Measurements from ENCODE around the gene KLK7. TPM values are rescaled to one million over a fixed set of nuclear protein-coding genes. Genes with fewer than 3 reads are reported as not detected.
A peak's percentile ranks its signal among the peaks of the same experiment; 100 is the strongest.

KLK7 gene
- total RNA-seq, 1 experiment from 2014 or later = 0.66 TPM

GRCh38 chr19:51000981-51001380 is 17.3 kb upstream of the KLK7 start (continued):
- TF ChIP-seq SOX15 (CRISPR knock-in tag; IDR thresholded peaks at IDR 0.05) = no peak
- 0 out of 2 replicates have a peak, but pooled peaks have one; percentile 24 for TF ChIP-seq SP1 (CRISPR knock-in tag; conservative IDR thresholded peaks at IDR 0.05)
- no peak for TF ChIP-seq GTF2I (CRISPR knock-in tag; conservative IDR thresholded peaks at IDR 0.05)
- TF ChIP-seq TEAD4 (CRISPR knock-in tag; IDR thresholded peaks at IDR 0.05) = 0 out of 2 replicates have a peak, but pooled peaks have one; percentile 26
- no peak for TF ChIP-seq OVOL2 (CRISPR knock-in tag; IDR thresholded peaks at IDR 0.05; ENCODE audit: borderline replicate concordance)
- TF ChIP-seq IRF2 (CRISPR knock-in tag; IDR thresholded peaks at IDR 0.05; ENCODE audit: borderline replicate concordance, low read depth) = no peak
- 0 out of 2 replicates have a peak, but pooled peaks have one; percentile 21 for TF ChIP-seq ETV6 (CRISPR knock-in tag; IDR thresholded peaks at IDR 0.05)
- TF ChIP-seq AFF4 (CRISPR knock-in tag; IDR thresholded peaks at IDR 0.05; ENCODE audit: borderline replicate concordance) = no peak
- TF ChIP-seq TCF7 (CRISPR knock-in tag; IDR thresholded peaks at IDR 0.05; ENCODE audit: low read depth) = no peak
- TF ChIP-seq FOXK1 (CRISPR knock-in tag; IDR thresholded peaks at IDR 0.05) = peak; percentile 41; the same call in 1 of the 2 replicates
- peak; percentile 71; the same call in 1 of the 2 replicates for TF ChIP-seq MAX (CRISPR knock-in tag; IDR thresholded peaks at IDR 0.05)

GRCh38 chr19:51000426-51000825 is 16.7 kb upstream of the KLK7 start:
- Mint-ChIP-seq H3K9me3 (no peaks in the 10 kb centered on the region), H3K4me3 (peak overlapping the region; percentile 56), H3K36me3 (no peaks in the 10 kb centered on the region), H3K4me1 (peaks cover 24% of the 10 kb centered on the region), H3K27ac (no peak overlapping the region), H3K27me3 (ENCODE audit: low read depth) (peaks cover 49% of the 10 kb centered on the region)
- ATAC-seq (no peak), DNase-seq (ENCODE audit: low spot score) (no peak)
- ChIA-PET POLR2A (no interaction called here), CTCF (interaction anchor here (1.0 to 6.0 kb wide), 6 partner anchors 17 to 96 kb away, joined by 3 to 94 read pairs (median 11); no protein-coding TSS in a partner anchor)
- TF ChIP-seq NFE2L1 (CRISPR knock-in tag; IDR thresholded peaks at IDR 0.05) (no peak), ESRRA (CRISPR knock-in tag; IDR thresholded peaks at IDR 0.05; ENCODE audit: borderline replicate concordance) (no peak), ATF3 (CRISPR knock-in tag; conservative IDR thresholded peaks at IDR 0.05) (no peak), CBFB (CRISPR knock-in tag; IDR thresholded peaks at IDR 0.05; ENCODE audit: low read depth) (no peak)

- H3K27me3 Mint-ChIP-seq (ENCODE audit: low read depth) = peaks cover 49% of the 10 kb centered on the region
- TF ChIP-seq E2F4 (CRISPR knock-in tag; IDR thresholded peaks at IDR 0.05; ENCODE audit: borderline replicate concordance, low read depth) (no peak), MAX (CRISPR knock-in tag; IDR thresholded peaks at IDR 0.05) (no peak), IRF1 (CRISPR knock-in tag; IDR thresholded peaks at IDR 0.05) (no peak), KAT7 (CRISPR knock-in tag; IDR thresholded peaks at IDR 0.05; ENCODE audit: borderline replicate concordance) (no peak), ZNF219 (CRISPR knock-in tag; IDR thresholded peaks at IDR 0.05; ENCODE audit: borderline replicate concordance) (no peak), E2F1 (CRISPR knock-in tag; IDR thresholded peaks at IDR 0.05) (no peak), ZNF281 (CRISPR knock-in tag; IDR thresholded peaks at IDR 0.05) (no peak), JAZF1 (CRISPR knock-in tag; IDR thresholded peaks at IDR 0.05) (no peak)
- ChIA-PET POLR2A (no interaction called here), CTCF (interaction anchor here (2.1 to 6.0 kb wide), 2 partner anchors 19 to 22 kb away, joined by 7 to 94 read pairs; no protein-coding TSS in a partner anchor)
- no peak for ATAC-seq
- H3K4me1 Mint-ChIP-seq = peaks cover 24% of the 10 kb centered on the region
- DNase-seq (ENCODE audit: low spot score) = no peak
- 0 out of 2 replicates have a peak, but pooled peaks cover 3% of the 10 kb centered on the region for H3K36me3 Mint-ChIP-seq
- no peak overlapping the region for H3K27ac Mint-ChIP-seq
- no peak overlapping the region for H3K4me3 Mint-ChIP-seq
- peaks cover 10% of the 10 kb centered on the region for H3K9me3 Mint-ChIP-seq
Observed at GRCh38 chr19:50998686-50999085, 15.0 kb upstream of the KLK7 start.

Measured in WTC11 (cell line).